ENCODE results near the gene RNU6-8. TPM values are rescaled to one million over a fixed set of nuclear protein-coding genes. Genes with fewer than 3 reads are reported as not detected.

The RNU6-8 gene
- total RNA-seq, 2 donors from 2014 or later = not detected

- intact Hi-C loops (cut with DNase I) = no loop called here
- H3K36me3 ChIP-seq = no peaks in the 10 kb centered on the region
Observed at GRCh38 chr14:32183151-32184058, 19.7 kb downstream of the RNU6-8 start.

GRCh38 chr14:32171469-32171868 lies 31.6 kb downstream of the RNU6-8 start:
- no peaks in the 10 kb centered on the region for H3K4me1 ChIP-seq
- no peak overlapping the region for H3K9ac ChIP-seq (ENCODE audit: low read depth in 2 of 2, low read length in 2 of 2)
- DNase-seq = no peak
- no peak overlapping the region for H3K4me3 ChIP-seq
- no peaks in the 10 kb centered on the region for H3K36me3 ChIP-seq
- no peak overlapping the region for H3K27ac ChIP-seq
- intact Hi-C loops (cut with DNase I) = no loop called here
- no peaks in the 10 kb centered on the region for H3K27me3 ChIP-seq
- no peaks in the 10 kb centered on the region for H3K9me3 ChIP-seq
- no peak for TF ChIP-seq CTCF (IDR thresholded peaks at IDR 0.05)

More at GRCh38 chr14:32183151-32184058, 19.7 kb downstream of the RNU6-8 start:
- no peak for TF ChIP-seq CTCF (IDR thresholded peaks at IDR 0.05)
- H3K4me3 ChIP-seq = no peak overlapping the region
- no peak for DNase-seq
- H3K9ac ChIP-seq (ENCODE audit: low read depth in 2 of 2, low read length in 2 of 2) = no peak overlapping the region
- H3K27ac ChIP-seq = no peak overlapping the region
- no peaks in the 10 kb centered on the region for H3K27me3 ChIP-seq
- no peaks in the 10 kb centered on the region for H3K9me3 ChIP-seq
- H3K4me1 ChIP-seq = no peaks in the 10 kb centered on the region

- intact Hi-C loops (cut with DNase I) = no loop called here
- no peaks in the 10 kb centered on the region for H3K27me3 ChIP-seq
- no peak overlapping the region for H3K27ac ChIP-seq
- DNase-seq = no peak
- no peak overlapping the region for H3K4me3 ChIP-seq
- no peaks in the 10 kb centered on the region for H3K36me3 ChIP-seq
- no peaks in the 10 kb centered on the region for H3K9me3 ChIP-seq
- H3K9ac ChIP-seq (ENCODE audit: low read depth in 2 of 2, low read length in 2 of 2) = no peak overlapping the region
- TF ChIP-seq CTCF (IDR thresholded peaks at IDR 0.05) = no peak
- no peaks in the 10 kb centered on the region for H3K4me1 ChIP-seq
Observed at GRCh38 chr14:32169191-32169590, 33.9 kb downstream of the RNU6-8 start.

GRCh38 chr14:32167907-32168306 lies 35.2 kb downstream of the RNU6-8 start:
- TF ChIP-seq CTCF (IDR thresholded peaks at IDR 0.05) = no peak
- Histone ChIP-seq H3K4me1 (no peaks in the 10 kb centered on the region), H3K9ac (ENCODE audit: low read depth in 2 of 2, low read length in 2 of 2) (no peak overlapping the region), H3K36me3 (no peaks in the 10 kb centered on the region), H3K4me3 (no peak overlapping the region), H3K9me3 (no peaks in the 10 kb centered on the region), H3K27me3 (no peaks in the 10 kb centered on the region), H3K27ac (no peak overlapping the region)
- no peak for DNase-seq
- intact Hi-C loops (cut with DNase I) = no loop called here

GRCh38 chr14:32166924-32167323 lies 36.1 kb downstream of the RNU6-8 start:
- TF ChIP-seq CTCF (IDR thresholded peaks at IDR 0.05) = no peak
- DNase-seq = no peak
- H3K36me3 ChIP-seq = no peaks in the 10 kb centered on the region
- H3K27me3 ChIP-seq = no peaks in the 10 kb centered on the region
- no peaks in the 10 kb centered on the region for H3K9me3 ChIP-seq
- no peak overlapping the region for H3K9ac ChIP-seq (ENCODE audit: low read depth in 2 of 2, low read length in 2 of 2)
- no peak overlapping the region for H3K27ac ChIP-seq
- H3K4me1 ChIP-seq = no peaks in the 10 kb centered on the region
- H3K4me3 ChIP-seq = no peak overlapping the region
- intact Hi-C loops (cut with DNase I) = no loop called here
